Measurements from ENCODE around the gene ZBTB14. TPM values are rescaled to one million over a fixed set of nuclear protein-coding genes. Genes with fewer than 3 reads are reported as not detected.

The ZBTB14 gene, protein sequence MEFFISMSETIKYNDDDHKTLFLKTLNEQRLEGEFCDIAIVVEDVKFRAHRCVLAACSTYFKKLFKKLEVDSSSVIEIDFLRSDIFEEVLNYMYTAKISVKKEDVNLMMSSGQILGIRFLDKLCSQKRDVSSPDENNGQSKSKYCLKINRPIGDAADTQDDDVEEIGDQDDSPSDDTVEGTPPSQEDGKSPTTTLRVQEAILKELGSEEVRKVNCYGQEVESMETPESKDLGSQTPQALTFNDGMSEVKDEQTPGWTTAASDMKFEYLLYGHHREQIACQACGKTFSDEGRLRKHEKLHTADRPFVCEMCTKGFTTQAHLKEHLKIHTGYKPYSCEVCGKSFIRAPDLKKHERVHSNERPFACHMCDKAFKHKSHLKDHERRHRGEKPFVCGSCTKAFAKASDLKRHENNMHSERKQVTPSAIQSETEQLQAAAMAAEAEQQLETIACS
- 10 to 100 TPM; 14.4 to 17.5 TPM for total RNA-seq

DNA sequence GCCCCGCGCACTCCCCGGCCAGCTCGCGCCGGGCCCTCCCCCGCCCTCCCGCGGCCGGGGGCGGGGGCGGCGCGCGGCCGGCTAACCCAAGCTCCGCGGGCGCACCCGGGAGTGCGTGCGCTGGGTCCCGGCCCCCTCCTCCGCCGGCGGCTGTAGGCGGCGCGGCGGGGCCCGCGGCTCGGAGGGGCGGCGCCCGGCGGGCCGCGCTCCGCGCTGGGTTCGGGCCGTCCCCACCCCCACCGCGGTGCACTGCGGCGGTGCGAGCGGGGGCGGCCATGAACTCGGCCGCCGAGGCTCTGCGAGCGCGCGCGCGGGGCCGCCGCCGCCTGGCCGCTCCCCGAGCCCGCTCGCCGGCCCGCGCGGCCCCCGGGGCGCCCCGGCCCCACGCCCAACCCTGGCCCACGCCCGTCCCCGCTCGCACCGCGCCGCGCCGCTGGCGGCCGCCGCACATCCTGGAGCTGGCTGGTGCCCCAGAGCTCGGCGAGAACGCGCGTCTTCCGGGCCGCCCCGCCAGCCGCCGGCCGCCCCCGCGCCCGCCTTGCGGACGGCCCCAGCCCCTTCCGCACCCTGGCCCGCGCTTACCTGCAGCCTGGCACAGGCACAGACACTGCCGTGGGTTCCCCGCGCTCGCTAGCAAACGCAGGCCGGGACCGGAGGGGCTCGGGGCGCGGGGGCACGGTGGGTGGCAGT lies at the start of gene ZBTB14:
TSS of gene ZBTB14 (minus strand) at position 496 of the 690 bp plus-strand sequence. CDS start 2,480 bp downstream, outside the sequence.
- peak; percentile 78 for DNase-seq (ENCODE audit: low spot score)
- peak; percentile 61 to 71 for ATAC-seq
- Mint-ChIP-seq H3K27me3 (peaks cover 3 to 6% of the 10 kb centered on the region in 2 donors), H3K27ac (peak within 1 kb of the TSS; percentile 92 to 96), H3K4me1 (ENCODE audit: low read depth in 2 of 2) (peaks cover 30 to 33% of the 10 kb centered on the region in 2 donors), H3K4me3 (peak within 1 kb of the TSS; percentile 96), H3K9me3 (no peaks in the 10 kb centered on the region), H3K36me3 (peaks cover 15% of the 10 kb centered on the region)

DNA sequence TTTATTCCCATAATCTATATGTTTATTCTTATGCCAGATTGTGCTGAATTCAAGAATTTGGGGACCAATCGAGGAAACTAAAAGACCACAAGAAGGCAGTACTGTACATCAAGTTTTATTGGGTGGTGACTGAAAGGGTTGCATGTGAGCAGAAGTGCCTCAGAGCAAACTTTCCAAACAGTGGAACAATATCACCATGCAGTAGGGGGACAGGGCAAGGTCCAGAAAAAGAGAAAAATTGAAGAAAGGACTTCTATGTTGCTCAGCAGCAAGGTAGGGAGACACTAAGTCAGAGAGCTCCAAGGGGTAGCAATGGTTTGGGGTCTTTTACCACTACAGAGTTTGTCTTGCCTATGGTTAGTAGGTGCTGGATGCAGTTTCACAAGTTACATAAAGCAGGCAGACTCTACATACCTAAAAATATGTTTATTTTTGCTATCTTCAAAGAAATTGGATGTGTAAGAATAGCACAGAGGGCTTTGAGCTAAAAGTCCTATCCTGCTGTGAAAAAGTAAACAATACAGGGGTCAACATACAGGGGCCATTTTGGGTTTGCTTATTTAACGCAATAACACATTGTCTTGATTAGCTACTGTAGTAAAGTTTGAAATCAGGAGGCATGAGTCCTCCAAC lies 43.8 kb upstream of the ZBTB14 start:
- Mint-ChIP-seq H3K27me3 (peaks cover 6 to 17% of the 10 kb centered on the region in 2 donors), H3K9me3 (peaks cover 3% of the 10 kb centered on the region), H3K36me3 (peaks cover 15% of the 10 kb centered on the region), H3K4me1 (ENCODE audit: low read depth in 2 of 2) (no peaks in the 10 kb centered on the region), H3K4me3 (no peak overlapping the region), H3K27ac (no peak overlapping the region)
- no peak for DNase-seq (ENCODE audit: low spot score)
- no peak for ATAC-seq

DNA sequence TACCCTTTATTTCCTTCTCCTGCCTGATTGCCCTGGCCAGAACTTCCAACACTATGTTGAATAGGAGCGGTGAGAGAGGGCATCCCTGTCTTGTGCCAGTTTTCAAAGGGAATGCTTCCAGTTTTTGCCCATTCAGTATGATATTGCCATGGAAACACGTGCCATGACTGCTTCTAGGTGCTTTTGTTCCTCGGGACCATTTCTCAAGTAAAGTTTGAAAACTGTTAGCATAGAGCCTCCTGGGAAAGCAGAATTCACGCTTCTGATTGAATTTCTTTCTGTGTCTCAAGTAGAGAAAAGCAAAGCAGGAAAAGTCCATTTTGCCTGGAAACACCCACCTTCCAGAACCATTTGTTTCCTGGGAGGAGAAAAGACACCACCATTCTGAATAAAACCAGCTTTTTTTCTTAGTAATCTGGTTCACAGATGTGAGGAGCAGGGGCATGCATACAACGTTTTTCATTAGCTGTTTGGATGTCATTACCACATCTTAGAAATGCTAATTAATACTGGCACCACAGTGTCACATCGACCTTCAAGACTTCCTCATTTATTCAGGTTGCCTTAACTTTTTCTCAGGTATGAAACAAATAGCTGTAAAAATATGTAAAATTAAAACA lies 39.0 kb upstream of the ZBTB14 start:
- no peak overlapping the region for H3K4me3 Mint-ChIP-seq
- no peaks in the 10 kb centered on the region for H3K27me3 Mint-ChIP-seq
- no peaks in the 10 kb centered on the region for H3K9me3 Mint-ChIP-seq
- DNase-seq (ENCODE audit: low spot score), result no peak
- no peak overlapping the region for H3K27ac Mint-ChIP-seq
- ATAC-seq, result no peak
- H3K4me1 Mint-ChIP-seq (ENCODE audit: low read depth in 2 of 2), result no peaks in the 10 kb centered on the region
- H3K36me3 Mint-ChIP-seq, result peaks cover 4% of the 10 kb centered on the region

DNA sequence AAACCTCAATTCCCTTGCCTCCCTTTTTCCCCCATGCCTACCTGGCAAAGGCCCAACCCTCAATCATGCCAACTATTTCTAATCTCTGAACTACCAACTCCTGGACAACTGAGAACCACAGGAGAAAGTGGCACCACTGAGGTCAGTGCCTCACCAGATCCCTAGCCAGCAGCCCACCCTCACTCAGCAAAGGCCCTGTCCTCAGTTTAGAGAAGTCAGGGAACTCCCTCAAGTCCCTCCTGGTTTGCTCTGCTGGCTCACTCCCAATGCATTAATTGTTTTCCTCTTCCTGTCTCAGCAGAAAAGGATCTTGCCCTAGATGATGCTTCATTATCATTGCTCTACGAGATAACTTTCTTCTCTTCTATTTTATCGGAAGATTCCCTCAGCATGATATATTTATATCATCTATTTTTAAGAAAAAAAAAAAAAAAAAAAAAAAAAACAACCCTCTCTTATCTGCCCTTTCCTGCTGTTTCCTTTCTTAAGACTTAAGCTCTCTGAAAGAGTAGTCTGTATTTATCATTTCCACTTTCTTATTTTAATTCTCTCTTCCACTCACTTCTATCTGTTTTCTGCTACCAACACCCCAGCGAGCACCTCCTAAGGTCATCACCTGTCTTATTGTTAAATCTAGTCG lies 22.7 kb upstream of the ZBTB14 start:
- Mint-ChIP-seq H3K36me3 (peaks cover 16% of the 10 kb centered on the region), H3K27ac (no peak overlapping the region)
- no peak for ATAC-seq

DNA sequence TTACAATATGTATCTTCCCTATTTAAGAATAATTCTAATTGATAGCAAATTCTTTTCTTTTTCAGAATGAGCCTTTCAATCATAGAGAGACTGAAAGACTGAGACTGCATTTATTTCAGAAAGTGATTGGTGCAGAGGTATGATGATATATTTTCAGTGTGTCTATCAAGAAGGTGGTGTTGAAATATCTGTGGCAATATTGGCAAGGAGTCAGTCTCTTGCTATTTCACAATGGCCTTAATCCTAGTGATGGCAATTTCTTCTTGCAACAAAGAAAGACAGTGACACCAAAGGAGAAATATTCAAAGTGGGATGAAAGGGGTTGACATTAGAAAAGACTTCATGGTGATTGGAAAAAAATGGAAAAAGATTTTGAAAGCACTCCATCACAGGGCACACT lies 21.7 kb upstream of the ZBTB14 start:
- Mint-ChIP-seq H3K4me3 (no peak overlapping the region), H3K27me3 (no peaks in the 10 kb centered on the region), H3K36me3 (peaks cover 10% of the 10 kb centered on the region), H3K9me3 (no peaks in the 10 kb centered on the region), H3K27ac (no peak overlapping the region), H3K4me1 (ENCODE audit: low read depth in 2 of 2) (no peaks in the 10 kb centered on the region)
- ATAC-seq (no peak), DNase-seq (ENCODE audit: low spot score) (no peak)

More for the DNA sequence above, 22.7 kb upstream of the ZBTB14 start:
- no peaks in the 10 kb centered on the region for H3K9me3 Mint-ChIP-seq
- H3K4me1 Mint-ChIP-seq (ENCODE audit: low read depth in 2 of 2), result no peaks in the 10 kb centered on the region
- H3K27me3 Mint-ChIP-seq, result no peaks in the 10 kb centered on the region
- no peak overlapping the region for H3K4me3 Mint-ChIP-seq
- no peak for DNase-seq (ENCODE audit: low spot score)

DNA sequence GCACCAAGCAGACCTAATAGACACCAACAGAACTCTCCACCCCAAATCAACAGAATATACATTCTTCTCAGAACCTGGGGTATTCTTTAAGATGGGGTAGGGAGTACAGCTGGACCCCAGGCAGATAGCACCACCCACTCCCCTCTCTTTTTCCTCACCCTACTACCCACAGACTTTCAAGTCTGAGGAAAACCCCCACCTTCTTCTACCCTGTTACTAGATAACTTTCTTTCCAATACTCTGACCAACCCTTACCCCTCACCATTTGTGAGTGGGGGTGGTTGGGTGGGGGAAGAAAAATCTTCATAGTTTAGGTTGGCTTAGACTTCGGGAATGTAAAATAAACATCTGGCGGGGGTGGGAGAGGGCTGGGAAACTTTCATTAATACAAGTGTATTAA lies 20.3 kb upstream of the ZBTB14 start:
- no peak overlapping the region for H3K27ac Mint-ChIP-seq
- no peaks in the 10 kb centered on the region for H3K27me3 Mint-ChIP-seq
- H3K4me3 Mint-ChIP-seq, result no peak overlapping the region
- peaks cover 10% of the 10 kb centered on the region for H3K36me3 Mint-ChIP-seq
- no peaks in the 10 kb centered on the region for H3K9me3 Mint-ChIP-seq
- ATAC-seq (no peak), DNase-seq (ENCODE audit: low spot score) (no peak)
- H3K4me1 Mint-ChIP-seq (ENCODE audit: low read depth in 2 of 2), result peaks cover 6% of the 10 kb centered on the region in 2 donors

DNA sequence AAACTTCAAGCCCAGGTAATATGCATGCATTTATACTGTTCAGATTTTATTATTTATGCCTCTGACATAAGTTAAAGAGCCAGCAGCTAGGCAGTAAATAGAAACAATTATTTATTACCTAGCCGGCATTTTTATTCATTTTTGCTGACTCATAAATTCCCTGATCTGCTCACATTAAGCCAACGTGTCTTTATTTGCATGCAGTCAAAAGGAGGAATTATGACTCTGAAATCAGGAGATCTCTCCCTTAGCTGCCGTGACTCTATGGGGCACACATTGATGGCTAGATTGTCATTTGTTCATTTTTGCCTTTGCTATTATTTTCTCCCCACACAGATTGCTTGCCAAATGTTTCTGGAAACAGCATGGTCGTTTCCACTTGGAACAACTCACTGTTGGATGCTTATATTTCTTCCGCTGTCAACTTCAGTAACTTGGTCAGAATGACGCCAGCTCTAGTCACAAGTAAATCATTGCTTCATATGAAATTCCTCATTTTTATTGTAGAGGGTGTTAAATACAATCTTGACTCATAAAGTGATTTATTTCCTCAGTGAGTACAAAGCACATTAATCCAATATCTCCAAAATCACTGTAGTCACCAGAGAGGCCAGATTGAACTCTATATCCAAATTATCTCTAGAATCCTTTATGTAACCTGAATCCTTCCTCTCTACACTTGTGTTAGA lies 15.9 kb upstream of the ZBTB14 start:
- no peaks in the 10 kb centered on the region for H3K27me3 Mint-ChIP-seq
- H3K36me3 Mint-ChIP-seq, result no peaks in the 10 kb centered on the region
- H3K4me3 Mint-ChIP-seq, result peak overlapping the region; percentile 31
- H3K27ac Mint-ChIP-seq, result peak overlapping the region; percentile 37 to 76
- ATAC-seq, result no peak
- no peak for DNase-seq (ENCODE audit: low spot score)
- H3K9me3 Mint-ChIP-seq, result no peaks in the 10 kb centered on the region
- peaks cover 21 to 22% of the 10 kb centered on the region in 2 donors for H3K4me1 Mint-ChIP-seq (ENCODE audit: low read depth in 2 of 2)

DNA sequence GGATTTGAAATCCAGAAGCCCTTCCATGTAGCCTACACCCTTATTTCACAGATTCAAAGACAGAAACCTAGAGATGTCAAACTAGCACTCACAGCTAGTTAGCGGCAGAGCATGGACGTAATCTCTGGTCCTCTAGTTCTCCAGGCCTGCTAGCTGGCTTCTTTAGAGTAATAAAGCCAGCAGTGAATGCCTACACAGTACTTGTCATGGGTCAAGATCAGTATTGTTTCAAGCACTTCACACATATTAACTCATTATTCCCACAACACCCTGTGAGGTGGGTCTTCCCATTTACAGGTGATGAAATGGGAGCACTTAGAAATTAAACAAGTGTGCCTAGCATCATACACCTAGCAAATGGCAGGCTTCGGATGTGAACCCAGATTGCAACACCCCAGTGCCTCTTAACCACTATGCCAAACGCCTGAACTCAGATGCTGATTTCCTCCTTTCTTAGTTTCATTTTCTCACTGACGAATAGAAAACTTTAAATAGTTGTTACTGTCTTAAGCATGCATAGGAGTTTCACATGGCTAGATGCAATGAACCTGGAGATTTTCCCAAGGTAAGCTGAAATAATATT lies 14.5 kb upstream of the ZBTB14 start:
- no peaks in the 10 kb centered on the region for H3K9me3 Mint-ChIP-seq
- H3K36me3 Mint-ChIP-seq, result no peaks in the 10 kb centered on the region
- ATAC-seq (peak; percentile 88 to 95), DNase-seq (ENCODE audit: low spot score) (peak; percentile 64)
- peaks cover 21 to 22% of the 10 kb centered on the region in 2 donors for H3K4me1 Mint-ChIP-seq (ENCODE audit: low read depth in 2 of 2)
- H3K27ac Mint-ChIP-seq, result peak overlapping the region; percentile 76 to 86
- H3K27me3 Mint-ChIP-seq, result no peaks in the 10 kb centered on the region
- peak overlapping the region; percentile 74 for H3K4me3 Mint-ChIP-seq

DNA sequence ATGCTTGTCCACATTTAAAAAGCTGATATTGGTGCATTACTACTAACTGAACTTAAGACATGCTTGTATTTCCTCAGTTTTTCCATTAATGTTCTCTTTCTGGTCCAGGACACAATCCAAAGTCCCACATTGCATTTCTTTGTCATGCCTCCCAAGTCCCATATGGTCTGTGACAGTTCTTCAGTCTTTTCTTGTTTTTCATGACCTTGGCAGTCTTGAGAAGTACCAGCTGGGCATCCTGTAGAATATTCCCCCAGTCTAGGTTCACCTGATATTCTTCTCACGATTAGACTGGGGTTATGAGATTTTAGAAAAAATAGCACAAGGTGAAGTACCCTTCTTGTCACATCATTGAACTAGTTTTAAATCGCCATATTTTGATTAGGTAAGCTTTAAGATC lies 10.3 kb upstream of the ZBTB14 start:
- no peak overlapping the region for H3K27ac Mint-ChIP-seq
- peaks cover 15 to 16% of the 10 kb centered on the region in 2 donors for H3K4me1 Mint-ChIP-seq (ENCODE audit: low read depth in 2 of 2)
- H3K4me3 Mint-ChIP-seq, result no peak overlapping the region
- H3K27me3 Mint-ChIP-seq, result peaks cover 18 to 32% of the 10 kb centered on the region in 2 donors
- DNase-seq (ENCODE audit: low spot score) (no peak), ATAC-seq (no peak)
- no peaks in the 10 kb centered on the region for H3K9me3 Mint-ChIP-seq
- H3K36me3 Mint-ChIP-seq, result no peaks in the 10 kb centered on the region

DNA sequence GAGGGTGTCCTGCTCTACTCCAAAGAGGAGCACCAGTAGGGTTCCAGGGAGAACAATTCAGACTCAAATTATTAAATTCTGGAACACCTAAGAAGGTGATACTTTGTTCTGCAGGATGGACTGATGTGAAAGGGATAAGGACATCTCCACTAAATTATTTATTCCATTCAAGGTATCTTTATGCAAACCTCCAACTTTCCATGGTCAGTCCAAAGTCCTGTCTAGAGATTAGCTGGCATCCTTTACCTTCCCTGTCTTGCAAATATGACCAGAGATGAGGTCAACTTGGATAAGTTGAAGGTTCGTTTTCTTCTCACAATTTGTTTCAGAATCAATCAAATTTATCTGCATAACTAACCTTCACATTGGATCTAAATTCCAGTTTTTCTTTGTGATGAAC lies 8.7 kb upstream of the ZBTB14 start:
- no peak for ATAC-seq
- DNase-seq (ENCODE audit: low spot score), result no peak
- Mint-ChIP-seq H3K9me3 (no peaks in the 10 kb centered on the region), H3K27ac (no peak overlapping the region), H3K4me1 (ENCODE audit: low read depth in 2 of 2) (peaks cover 3% of the 10 kb centered on the region in 2 donors), H3K36me3 (no peaks in the 10 kb centered on the region), H3K4me3 (no peak overlapping the region), H3K27me3 (peaks cover 18 to 40% of the 10 kb centered on the region in 2 donors)

DNA sequence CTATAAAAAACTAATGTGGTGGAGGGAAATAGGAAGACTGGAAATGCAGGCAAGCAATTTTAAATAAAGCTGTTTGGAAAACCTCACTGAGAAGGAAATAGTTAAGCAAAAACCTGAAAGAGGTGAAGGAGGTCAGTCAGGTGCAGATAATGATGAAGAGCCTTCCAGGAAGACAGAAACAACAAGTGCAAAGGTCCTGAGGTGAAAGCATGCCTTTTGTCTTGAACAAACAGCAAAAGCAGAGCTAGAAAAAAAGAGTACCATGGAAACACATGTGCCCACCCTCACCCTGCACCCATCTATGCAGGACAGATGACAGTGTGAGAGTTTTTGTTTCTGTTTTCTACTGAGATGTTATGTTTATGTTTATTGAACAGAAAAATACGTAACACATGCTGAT lies 8.1 kb upstream of the ZBTB14 start:
- ATAC-seq (no peak), DNase-seq (ENCODE audit: low spot score) (no peak)
- H3K9me3 Mint-ChIP-seq, result no peaks in the 10 kb centered on the region

DNA sequence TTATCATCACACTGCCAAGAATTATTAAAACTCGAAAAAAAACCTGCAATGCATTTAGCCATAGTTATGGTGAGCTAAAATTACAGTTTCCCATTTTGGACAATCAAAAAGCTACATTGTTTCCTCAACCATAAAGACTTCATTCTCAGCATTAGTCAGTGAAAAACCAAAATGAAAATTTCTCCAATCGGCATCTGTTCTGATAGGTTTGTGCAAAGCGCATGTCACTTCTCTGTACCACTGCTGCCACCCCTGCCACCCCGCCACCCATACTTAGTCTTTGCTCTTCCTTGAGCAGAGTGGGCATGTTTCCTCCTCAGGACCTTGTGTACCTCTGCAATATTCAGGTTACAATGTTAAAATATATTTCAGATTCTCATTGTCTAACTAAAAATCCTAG lies 7.1 kb upstream of the ZBTB14 start:
- ATAC-seq, result no peak
- Mint-ChIP-seq H3K27ac (no peak overlapping the region), H3K4me3 (no peak overlapping the region), H3K27me3 (peaks cover 21 to 40% of the 10 kb centered on the region in 2 donors), H3K36me3 (no peaks in the 10 kb centered on the region), H3K4me1 (ENCODE audit: low read depth in 2 of 2) (peaks cover 4% of the 10 kb centered on the region in 2 donors), H3K9me3 (no peaks in the 10 kb centered on the region)
- no peak for DNase-seq (ENCODE audit: low spot score)

More for the DNA sequence above, 8.1 kb upstream of the ZBTB14 start:
- Mint-ChIP-seq H3K4me3 (no peak overlapping the region), H3K36me3 (no peaks in the 10 kb centered on the region), H3K27me3 (peaks cover 21 to 40% of the 10 kb centered on the region in 2 donors), H3K27ac (no peak overlapping the region), H3K4me1 (ENCODE audit: low read depth in 2 of 2) (no peaks in the 10 kb centered on the region)
